Measurements from ENCODE around the gene EIF2D. TPM values are rescaled to one million over a fixed set of nuclear protein-coding genes. Genes with fewer than 3 reads are reported as not detected.

Gene EIF2D
- total and polyA plus RNA-seq, 9 of the 15 experiments (the other 6 are each of a cell fraction or from before 2014, with no cell fraction given), result 81.1 to 138 (median 93.9) TPM

DNA sequence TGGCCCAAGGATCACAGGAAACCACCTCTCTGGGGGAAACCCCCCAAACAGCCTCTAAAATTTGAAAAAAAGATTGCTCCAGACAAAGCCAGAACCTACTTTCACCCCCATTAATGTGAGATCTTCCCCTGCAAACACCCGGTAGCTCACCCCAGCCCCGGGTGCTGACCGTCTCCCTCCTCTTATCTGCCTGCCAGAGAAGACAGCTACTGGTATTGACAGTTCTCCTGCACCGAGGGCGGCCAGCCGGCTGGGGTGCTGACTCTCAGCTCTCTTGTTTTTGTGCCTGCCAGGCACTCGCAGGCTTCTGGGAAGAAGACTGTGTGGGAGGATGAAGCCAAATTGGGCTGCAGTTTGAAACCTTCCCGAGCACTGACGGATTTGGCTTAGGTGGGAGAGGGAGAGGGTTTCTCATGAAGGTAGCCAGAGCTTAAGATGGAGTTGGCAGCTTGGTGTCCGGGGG is 56.8 kb downstream of the EIF2D start:
- Histone ChIP-seq H3K9me1 (ENCODE audit: control insufficient read depth, insufficient read depth, low read length) (no peaks in the 10 kb centered on the region), H3K36me3 (ENCODE audit: control insufficient read depth, insufficient read depth, low read length) (peaks cover 4% of the 10 kb centered on the region; the same call in 1 of the 3 replicates), H3K4me3 (no peak overlapping the region), H3K27ac (ENCODE audit: extremely low read depth, low read depth, low read length) (peak overlapping the region; percentile 81; the same call in 1 of the 3 replicates), H2AFZ (ENCODE audit: low read depth, low read length) (peak overlapping the region; percentile 72), H3K79me2 (ENCODE audit: control insufficient read depth, insufficient read depth, low read length) (peaks cover 34% of the 10 kb centered on the region), H3K9me3 (replicated peaks; ENCODE audit: control insufficient read depth, insufficient read depth, low read depth, low read length) (no peaks in the 10 kb centered on the region), H4K20me1 (replicated peaks; ENCODE audit: control insufficient read depth, insufficient read depth, low read length) (no peaks in the 10 kb centered on the region), H3K4me1 (replicated peaks in 1 of 2; ENCODE audit: control insufficient read depth in 2 of 2, insufficient read depth in 2 of 2, low read length in 2 of 2) (peaks cover 46 to 73% of the 10 kb centered on the region in 2 experiments), H3K9ac (ENCODE audit: insufficient read depth in 1 of 2, low read depth in 2 of 2, low read length in 2 of 2) (peak overlapping the region in 1 of 2 experiments; percentile 57; a peak in 2 of 4 replicates), H3K27me3 (ENCODE audit: control insufficient read depth in 2 of 2, insufficient read depth in 2 of 2, low read length in 2 of 2) (no peaks in the 10 kb centered on the region), H3K4me2 (ENCODE audit: insufficient read depth, low read length) (peak overlapping the region; percentile 30)
- ChIA-PET CTCF (ENCODE audit: low intra/inter-chr PET ratio) (interaction anchor here (0.8 kb wide), 1 partner anchor 66 kb away, joined by 3 read pairs; no protein-coding TSS in a partner anchor), POLR2A (interaction anchor here (0.5 to 2.7 kb wide), 13 partner anchors 8 to 1280 kb away, joined by 3 to 10 read pairs (median 4); partner anchors contain the start of genes DYRK3 and EIF2D)
- DNase-seq (ENCODE audit: extremely low read depth in 1 of 4, low spot score in 3 of 4), result peak; percentile 79 to 91 (median 84)
- ATAC-seq, result peak; percentile 47
- WGBS (ENCODE audit: insufficient coverage, low coverage, missing lambda C conversion rate), result 7% methylated on average over 10 of the region's 10 CpGs
- no TSS peak for BruUV-seq (replicated peaks)
- peak; percentile 81 for FAIRE-seq
- in situ Hi-C loops (cut with MboI) (no loop called here), intact Hi-C loops (cut with micrococcal nuclease) (no loop called here)
- no peak for TF ChIP-seq TEAD2 (tag; IDR thresholded peaks at IDR 0.05)
- TF ChIP-seq TBP (optimal IDR thresholded peaks at IDR 0.05; ENCODE audit: low read depth, low read length), result peak; percentile 36
- peak; percentile 56; the same call in 1 of the 2 replicates for TF ChIP-seq ERF (CRISPR knock-in tag; IDR thresholded peaks at IDR 0.05)
- no peak for TF ChIP-seq CEBPG (CRISPR knock-in tag; IDR thresholded peaks at IDR 0.05)
- no peak for TF ChIP-seq CEBPG (tag; conservative IDR thresholded peaks at IDR 0.05 in 1 of 2, IDR thresholded peaks at IDR 0.05 in 1 of 2)
- 0 out of 2 replicates have a peak, but pooled peaks have one; percentile 35 for TF ChIP-seq POLR2AphosphoS5 (IDR thresholded peaks at IDR 0.05; ENCODE audit: control insufficient read depth, insufficient read depth, low read depth, low read length)
- TF ChIP-seq, protein P1, sequence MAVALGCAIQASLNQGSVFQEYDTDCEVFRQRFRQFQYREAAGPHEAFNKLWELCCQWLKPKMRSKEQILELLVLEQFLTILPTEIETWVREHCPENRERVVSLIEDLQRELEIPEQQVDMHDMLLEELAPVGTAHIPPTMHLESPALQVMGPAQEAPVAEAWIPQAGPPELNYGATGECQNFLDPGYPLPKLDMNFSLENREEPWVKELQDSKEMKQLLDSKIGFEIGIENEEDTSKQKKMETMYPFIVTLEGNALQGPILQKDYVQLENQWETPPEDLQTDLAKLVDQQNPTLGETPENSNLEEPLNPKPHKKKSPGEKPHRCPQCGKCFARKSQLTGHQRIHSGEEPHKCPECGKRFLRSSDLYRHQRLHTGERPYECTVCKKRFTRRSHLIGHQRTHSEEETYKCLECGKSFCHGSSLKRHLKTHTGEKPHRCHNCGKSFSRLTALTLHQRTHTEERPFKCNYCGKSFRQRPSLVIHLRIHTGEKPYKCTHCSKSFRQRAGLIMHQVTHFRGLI (CRISPR knock-in tag; IDR thresholded peaks at IDR 0.05), result peak; percentile 79
- TF ChIP-seq ZBTB8A (IDR thresholded peaks at IDR 0.05; ENCODE audit: partially characterized antibody), result no peak
- TF ChIP-seq ETV1 (tag; conservative IDR thresholded peaks at IDR 0.05; ENCODE audit: low read depth), result 0 out of 2 replicates have a peak, but pooled peaks have one; percentile 25
- peak; percentile 61 for TF ChIP-seq MEIS2 (IDR thresholded peaks at IDR 0.05; ENCODE audit: partially characterized antibody)
- TF ChIP-seq SREBF1 (IDR thresholded peaks at IDR 0.05; ENCODE audit: borderline replicate concordance, low read depth, low read length), result no peak
- TF ChIP-seq RCOR1 (IDR thresholded peaks at IDR 0.05; ENCODE audit: borderline replicate concordance in 1 of 2, low read depth in 2 of 2, low read length in 2 of 2), result peak in 1 of 2 experiments; percentile 71; a peak in 2 of 4 replicates
- TF ChIP-seq, protein P2, sequence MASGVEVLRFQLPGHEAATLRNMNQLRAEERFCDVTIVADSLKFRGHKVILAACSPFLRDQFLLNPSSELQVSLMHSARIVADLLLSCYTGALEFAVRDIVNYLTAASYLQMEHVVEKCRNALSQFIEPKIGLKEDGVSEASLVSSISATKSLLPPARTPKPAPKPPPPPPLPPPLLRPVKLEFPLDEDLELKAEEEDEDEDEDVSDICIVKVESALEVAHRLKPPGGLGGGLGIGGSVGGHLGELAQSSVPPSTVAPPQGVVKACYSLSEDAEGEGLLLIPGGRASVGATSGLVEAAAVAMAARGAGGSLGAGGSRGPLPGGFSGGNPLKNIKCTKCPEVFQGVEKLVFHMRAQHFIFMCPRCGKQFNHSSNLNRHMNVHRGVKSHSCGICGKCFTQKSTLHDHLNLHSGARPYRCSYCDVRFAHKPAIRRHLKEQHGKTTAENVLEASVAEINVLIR (CRISPR knock-in tag; IDR thresholded peaks at IDR 0.05), result 0 out of 2 replicates have a peak, but pooled peaks have one; percentile 22
- TF ChIP-seq, protein P3, sequence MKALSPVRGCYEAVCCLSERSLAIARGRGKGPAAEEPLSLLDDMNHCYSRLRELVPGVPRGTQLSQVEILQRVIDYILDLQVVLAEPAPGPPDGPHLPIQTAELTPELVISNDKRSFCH (CRISPR knock-in tag; IDR thresholded peaks at IDR 0.05), result no peak
- TF ChIP-seq, protein P3 (tag; IDR thresholded peaks at IDR 0.05), result no peak
